GM21737 (cell line): ENCODE results near the gene NUDT16L1.
A peak's percentile ranks its signal among the peaks of the same experiment; 100 is the strongest.
"Not testable (repeated sequence)": the region's sequence is repeated elsewhere in the genome, so short reads cannot be mapped to it uniquely, and the experiment has no call there.

Experiments
- ATAC-seq: cut with Tn5 transposase; IDR thresholded peaks from one replicate; pipeline ENCODE4 v1.9.1; 2021; ENCODE audit warnings: mild to moderate bottlenecking, moderate library complexity; ENCODE audit not compliant: unreplicated experiment

The NUDT16L1 gene

DNA sequence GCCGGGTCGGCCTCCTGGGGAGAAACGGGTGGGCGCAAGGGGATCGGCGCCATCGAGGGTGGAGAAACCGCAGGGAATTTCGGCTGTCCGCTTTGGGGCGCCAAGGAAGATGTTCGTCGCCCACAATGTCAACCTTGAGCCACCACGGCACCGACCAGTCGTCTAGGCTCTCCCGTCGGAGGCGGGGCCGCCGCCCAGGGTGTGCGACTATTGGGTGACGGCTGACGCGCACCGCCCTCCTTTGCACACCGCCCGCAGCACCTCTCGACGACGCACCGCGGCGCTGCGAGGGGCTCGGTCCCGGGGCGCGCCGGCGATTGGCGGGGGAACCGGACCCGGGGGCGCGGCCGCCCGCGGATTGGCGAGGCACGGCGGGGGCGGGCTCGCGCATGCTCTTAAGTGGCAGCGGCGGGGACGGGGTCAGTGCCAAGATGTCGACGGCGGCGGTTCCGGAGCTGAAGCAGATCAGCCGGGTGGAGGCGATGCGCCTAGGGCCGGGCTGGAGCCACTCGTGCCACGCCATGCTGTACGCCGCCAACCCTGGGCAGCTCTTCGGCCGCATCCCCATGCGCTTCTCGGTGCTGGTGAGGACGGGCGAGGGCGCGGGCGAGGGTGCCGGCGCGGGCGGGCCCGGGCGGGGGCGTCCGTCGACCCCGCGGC lies at the start of gene NUDT16L1:
Gene NUDT16L1 (plus strand): TSS at position 267 of the 660 bp plus-strand sequence. CDS start 165 bp downstream, at position 432.
- ATAC-seq, result peak; percentile 92

DNA sequence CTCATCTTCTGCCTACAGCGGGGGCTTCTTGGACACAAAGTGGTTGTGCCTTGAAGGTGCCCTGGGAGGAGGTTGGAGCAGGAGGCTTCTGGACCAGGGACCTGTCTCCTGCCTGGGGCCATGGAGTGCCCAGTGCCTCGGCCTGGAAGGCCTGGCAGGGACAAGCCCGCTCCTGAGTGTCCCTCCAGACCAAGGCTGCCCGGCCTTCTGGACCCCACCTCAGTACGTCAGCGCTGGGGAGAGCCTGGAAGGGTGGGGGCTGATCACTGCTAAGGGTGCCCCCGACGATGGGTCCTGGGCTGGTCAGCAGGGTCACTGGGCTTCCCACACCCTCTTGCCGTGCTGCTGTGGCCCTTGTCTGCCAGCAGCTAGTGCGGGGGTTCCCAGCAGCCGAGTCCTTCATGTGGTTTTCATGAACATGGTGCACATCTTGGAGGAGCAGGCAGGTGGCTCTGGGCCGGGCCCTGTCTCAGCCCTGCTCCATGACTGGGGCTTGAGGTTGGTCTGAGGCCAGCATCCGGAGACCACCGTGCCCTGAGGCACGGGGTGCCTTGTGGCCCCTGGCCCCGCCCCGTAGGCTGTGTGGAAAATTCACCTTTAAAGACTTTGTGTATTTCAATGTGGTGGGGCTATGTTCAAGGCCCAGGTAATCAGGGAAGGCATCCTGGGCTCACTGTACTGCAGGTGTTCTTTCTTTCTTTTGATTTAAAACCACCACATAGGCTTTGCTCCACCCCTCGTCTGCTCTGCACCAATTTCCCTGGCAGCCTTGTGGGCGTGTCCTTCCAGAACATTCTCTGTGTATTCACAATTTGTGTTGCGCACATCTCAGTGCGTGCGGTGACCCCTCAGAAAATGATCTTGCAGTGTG lies 46.4 kb upstream of the NUDT16L1 start:
- no peak for ATAC-seq

- no peak for ATAC-seq
Measured at GRCh38 chr16:4647644-4647980, 45.8 kb upstream of the NUDT16L1 start.

GRCh38 chr16:4648917-4649316 lies 44.4 kb upstream of the NUDT16L1 start:
- no peak for ATAC-seq

DNA sequence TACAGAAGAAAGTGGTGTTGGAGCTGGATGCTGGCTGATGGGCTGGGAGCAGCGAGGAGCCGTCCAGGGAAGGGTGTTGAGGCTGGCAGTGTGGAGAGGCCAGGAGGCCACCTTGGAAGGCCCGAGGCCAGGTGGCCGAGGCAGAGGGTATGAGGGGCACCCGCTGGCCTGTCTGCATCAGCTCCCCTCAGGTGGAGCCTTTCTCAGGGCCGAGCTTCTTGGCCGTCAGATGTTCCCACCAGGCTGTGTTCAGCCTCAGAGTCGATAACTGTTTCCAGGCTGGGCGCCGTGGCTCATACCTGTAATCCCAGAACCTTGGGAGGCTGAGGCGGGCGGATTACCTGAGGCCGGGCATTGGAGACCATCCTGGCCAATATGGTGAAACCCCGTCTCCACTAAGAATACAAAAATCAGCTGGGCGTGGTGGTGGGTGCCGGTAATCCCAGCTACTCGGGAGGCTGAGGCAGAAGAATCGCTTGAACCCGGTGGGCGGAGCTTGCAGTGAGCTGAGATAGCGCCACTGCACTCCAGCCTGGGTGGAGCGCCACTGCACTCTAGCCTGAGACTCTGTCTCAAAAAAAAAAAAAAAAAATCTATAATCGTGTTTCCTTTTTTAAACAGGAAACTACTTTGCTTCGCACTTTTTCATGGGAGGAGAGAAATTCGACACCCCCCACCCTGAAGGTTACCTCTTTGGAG lies 43.5 kb upstream of the NUDT16L1 start:
- no peak for ATAC-seq

GRCh38 chr16:4650443-4651074 lies 42.8 kb upstream of the NUDT16L1 start:
- not testable (repeated sequence) for ATAC-seq

- no peak for ATAC-seq
Measured at GRCh38 chr16:4651827-4652226, 41.5 kb upstream of the NUDT16L1 start.

DNA sequence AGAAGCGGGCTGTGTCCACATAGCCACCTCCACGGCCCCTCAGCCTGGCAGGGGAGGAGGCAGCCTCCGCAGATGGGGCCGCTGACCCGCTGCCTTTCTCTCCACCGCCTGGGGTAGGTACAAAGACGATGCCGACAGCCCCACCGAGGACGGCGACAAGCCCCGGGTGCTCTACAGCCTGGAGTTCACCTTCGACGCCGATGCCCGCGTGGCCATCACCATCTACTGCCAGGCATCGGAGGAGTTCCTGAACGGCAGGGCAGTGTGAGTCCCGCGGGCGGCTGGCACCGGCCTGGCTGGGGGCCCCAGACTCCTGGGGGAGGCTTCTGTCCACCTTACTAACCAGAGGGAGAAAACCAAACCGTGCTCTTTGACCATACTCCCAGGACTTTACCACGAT lies 40.8 kb upstream of the NUDT16L1 start:
- ATAC-seq, result no peak

GRCh38 chr16:4654011-4654963 lies 39.1 kb upstream of the NUDT16L1 start:
- no peak for ATAC-seq

DNA sequence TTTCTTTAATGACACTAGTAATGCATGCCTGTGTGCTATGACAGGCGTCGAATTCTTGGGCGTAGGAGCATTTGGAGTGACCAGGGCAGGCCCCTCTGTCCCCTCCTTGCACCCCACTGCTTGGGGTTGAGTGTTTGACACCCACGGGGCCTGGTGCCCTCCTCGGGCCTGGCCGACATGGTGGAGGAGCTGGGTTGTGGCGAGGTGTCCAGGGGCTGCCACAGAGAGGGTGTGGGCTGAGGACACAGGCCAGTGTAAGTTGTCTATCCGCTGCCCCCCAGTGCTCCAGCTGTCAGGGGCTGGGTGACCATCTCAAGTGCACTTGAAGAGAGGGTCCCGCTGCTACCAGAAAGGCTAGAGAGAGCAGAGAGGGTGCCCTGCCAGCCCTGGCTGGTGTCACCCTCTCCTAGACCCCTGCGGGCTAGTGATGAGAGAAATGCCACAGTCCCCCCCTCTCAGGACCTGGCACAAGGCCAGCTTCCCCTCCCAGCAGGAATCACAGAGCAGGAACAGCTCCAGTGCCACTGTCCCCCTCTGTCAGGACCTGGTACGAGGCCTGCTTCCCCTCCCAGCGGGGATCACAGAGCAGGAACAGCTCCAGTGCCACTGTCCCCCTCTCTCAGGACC lies 38.3 kb upstream of the NUDT16L1 start:
- no peak for ATAC-seq

DNA sequence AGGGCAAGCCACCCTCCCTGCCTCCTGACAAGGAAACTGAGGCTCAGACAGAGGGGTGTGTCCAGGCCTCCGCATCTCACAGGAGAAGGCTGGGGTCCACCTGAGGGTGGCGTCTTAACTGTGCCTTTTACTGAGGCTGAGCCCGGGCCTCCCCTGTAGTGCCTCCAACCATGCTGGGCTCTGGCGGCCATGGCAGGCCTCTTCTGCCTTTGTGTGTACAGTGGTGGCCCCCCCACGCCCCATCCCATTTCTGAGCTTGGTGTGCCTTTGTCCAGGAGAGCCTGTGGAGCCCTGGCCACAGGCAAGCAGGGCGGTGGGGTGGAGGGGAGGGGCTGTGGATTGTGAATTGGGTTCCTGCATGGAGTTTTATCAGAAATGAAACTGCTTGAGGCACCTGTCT lies 37.6 kb upstream of the NUDT16L1 start:
- ATAC-seq, result no peak

- no peak for ATAC-seq
Measured at GRCh38 chr16:4656221-4656620, 37.1 kb upstream of the NUDT16L1 start.

DNA sequence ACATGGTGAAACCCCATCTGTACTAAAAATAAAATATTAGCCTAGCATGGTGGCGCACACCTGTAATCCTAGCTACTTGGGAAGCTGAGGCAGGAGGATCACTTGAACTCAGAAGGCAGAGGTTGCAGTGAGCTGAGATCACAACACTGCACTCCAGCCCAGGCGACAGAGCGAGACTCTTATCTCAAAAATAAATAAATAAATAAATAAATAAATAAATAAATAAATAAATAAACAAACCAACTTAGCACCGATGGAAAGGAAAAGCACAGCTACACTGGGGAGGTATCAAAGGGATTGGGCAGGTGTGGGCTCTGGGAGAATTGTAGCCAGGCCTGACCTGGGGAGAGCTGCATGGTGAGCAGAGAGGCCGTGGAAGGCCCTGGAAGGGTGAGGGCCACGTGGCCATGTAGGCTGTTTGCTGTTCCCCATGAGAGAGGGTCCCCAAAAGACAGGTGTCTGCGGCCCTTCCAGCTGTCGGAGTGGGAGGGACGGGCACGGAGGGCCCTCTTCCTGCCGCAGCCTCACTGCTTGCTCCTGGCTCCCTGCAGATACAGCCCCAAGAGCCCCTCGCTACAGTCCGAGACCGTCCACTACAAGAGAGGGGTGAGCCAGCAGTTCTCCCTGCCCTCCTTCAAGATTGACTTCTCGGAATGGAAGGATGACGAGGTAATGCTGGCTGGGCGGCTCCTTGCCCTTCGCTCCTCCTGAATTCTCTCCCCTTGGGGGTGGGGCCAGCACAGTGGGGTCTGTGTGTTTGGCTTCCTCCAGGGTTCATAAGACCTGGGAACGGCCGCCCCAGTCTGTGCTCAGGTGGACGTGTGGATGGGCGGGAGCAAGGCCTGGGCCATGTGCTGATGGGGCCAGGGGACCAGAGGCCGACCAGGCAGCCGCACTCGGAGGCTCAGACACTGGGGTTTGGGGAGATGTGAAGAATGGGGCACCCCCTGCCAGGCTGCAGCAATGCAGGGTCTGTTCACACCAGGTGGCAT lies 36.4 kb upstream of the NUDT16L1 start:
- ATAC-seq, result no peak

DNA sequence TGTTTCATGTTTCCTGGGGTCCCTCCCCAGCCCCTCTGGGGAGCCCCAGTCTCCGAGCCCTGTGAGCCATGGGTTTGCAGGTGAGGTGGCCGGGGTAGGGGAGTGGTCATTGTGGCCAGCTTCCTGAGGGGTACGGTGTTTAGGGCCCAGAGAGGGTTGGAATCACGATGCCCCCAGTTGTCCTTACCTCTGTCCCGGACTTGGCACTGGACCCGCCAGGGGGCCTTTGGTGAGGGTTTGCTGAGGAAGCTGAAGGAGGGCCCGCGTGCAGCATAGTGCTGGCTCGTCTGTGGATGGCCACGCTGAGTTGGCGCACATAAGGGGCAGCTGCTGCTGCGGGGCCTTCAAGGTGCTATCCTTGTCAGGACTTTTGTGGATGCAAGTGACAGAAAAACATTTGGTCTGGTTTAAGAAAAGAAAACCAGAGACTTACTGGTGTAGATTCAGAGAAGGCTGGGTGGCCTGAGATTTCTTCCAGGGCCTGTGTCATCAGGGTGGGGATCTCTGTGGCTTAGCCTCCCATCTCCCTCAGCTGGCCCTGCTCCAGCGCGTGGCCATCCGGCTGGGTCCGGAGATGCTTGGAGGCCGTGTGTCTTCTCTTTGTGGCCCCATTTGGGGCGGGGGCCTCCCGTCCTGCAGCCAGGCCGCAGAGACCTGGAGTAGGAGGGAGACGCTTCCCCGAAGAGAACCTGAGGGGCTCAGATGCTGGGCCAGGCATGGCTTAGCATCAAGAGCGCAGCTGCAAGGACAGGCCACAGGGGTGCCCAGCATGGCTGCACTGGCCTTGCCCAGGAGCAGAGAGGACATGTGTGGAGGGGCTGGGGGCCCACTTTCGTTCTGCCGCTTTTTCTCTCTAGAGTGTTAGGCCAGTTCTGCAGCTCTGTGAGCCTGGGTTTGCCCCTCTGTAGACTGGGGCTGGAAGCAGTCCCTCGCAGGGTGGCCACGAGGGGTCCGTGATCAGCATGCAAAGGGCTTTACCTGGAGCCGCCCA lies 33.7 kb upstream of the NUDT16L1 start:
- no peak for ATAC-seq

DNA sequence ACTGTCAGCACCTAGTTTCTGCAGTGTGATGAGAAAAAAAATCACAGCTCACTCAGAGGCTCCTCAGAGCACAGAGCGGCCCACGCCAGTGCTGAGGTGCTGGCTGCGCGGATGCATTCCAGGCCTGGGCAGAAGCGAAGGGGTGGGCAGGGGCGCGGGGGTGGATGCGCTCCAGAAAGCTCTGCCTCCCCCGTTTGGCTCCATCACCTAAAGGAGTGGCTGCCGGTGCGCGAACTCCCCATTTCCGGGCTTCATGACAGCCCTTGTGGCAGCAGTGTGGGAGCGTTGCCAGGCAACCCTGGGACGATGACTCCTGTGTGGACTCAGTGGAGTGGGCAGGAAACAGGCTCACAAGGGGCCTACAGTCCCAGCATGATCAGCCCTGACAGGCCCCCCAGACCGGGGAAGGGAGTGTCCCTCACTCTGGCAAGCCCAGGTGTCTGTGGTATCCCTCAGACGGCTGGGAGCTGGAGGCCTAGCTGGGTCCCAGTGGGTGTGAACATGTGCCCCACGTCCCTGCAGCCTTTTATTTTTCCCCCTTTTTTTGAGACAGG lies 32.8 kb upstream of the NUDT16L1 start:
- peak; percentile 45 for ATAC-seq

- ATAC-seq, result no peak
Measured at GRCh38 chr16:4661661-4662060, 31.7 kb upstream of the NUDT16L1 start.

DNA sequence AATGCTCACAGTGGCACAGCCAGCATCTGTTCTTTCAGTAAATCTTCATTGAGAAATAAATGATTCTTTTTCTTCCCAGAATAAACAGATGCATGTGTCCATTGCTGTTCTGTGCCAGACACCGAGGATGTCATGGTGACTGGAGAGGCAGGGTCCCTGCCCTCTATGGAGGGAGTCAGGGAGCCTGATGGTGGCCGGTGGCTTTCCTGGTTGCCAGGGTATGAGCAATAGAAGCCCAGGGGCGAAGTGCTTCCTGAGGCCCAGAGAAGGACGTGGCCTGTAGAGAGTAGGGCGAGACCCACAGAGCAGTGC lies 29.9 kb upstream of the NUDT16L1 start:
- no peak for ATAC-seq
